ENCODE measurements around the gene DNAJC27. TPM values are rescaled to one million over a fixed set of nuclear protein-coding genes. Genes with fewer than 3 reads are reported as not detected.

DNAJC27 gene
- total RNA-seq, 1 donor from 2014 or later: 6.9 TPM

GRCh38 chr2:24957221-24957620 is 14.5 kb downstream of the DNAJC27 start:
- H3K27ac Mint-ChIP-seq: no peak overlapping the region

GRCh38 chr2:24955921-24956320 is 15.8 kb downstream of the DNAJC27 start:
- intact Hi-C loops (cut with micrococcal nuclease): no loop called here
- Mint-ChIP-seq H3K27me3 (no peaks in the 10 kb centered on the region), H3K4me1 (peaks cover 7% of the 10 kb centered on the region), H3K4me3 (no peak overlapping the region), H3K36me3 (ENCODE audit: low read depth) (peaks cover 73% of the 10 kb centered on the region), H3K9me3 (peaks cover 8% of the 10 kb centered on the region), H3K27ac (no peak overlapping the region)
- no peak for DNase-seq

More at GRCh38 chr2:24957221-24957620, 14.5 kb downstream of the DNAJC27 start:
- Mint-ChIP-seq H3K27me3 (no peaks in the 10 kb centered on the region), H3K36me3 (ENCODE audit: low read depth) (peaks cover 75% of the 10 kb centered on the region), H3K4me1 (peaks cover 7% of the 10 kb centered on the region), H3K9me3 (peaks cover 8% of the 10 kb centered on the region), H3K4me3 (no peak overlapping the region)
- no peak for DNase-seq
- intact Hi-C loops (cut with micrococcal nuclease): no loop called here

GRCh38 chr2:24955232-24955631 is 16.5 kb downstream of the DNAJC27 start:
- intact Hi-C loops (cut with micrococcal nuclease): no loop called here
- H3K27me3 Mint-ChIP-seq: no peaks in the 10 kb centered on the region
- H3K9me3 Mint-ChIP-seq: peaks cover 8% of the 10 kb centered on the region
- H3K36me3 Mint-ChIP-seq (ENCODE audit: low read depth): peaks cover 69% of the 10 kb centered on the region
- H3K4me1 Mint-ChIP-seq: peaks cover 7% of the 10 kb centered on the region
- no peak overlapping the region for H3K27ac Mint-ChIP-seq
- no peak overlapping the region for H3K4me3 Mint-ChIP-seq
- no peak for DNase-seq

- H3K4me1 Mint-ChIP-seq: no peaks in the 10 kb centered on the region
- H3K9me3 Mint-ChIP-seq: peaks cover 3% of the 10 kb centered on the region
- H3K27me3 Mint-ChIP-seq: no peaks in the 10 kb centered on the region
- intact Hi-C loops (cut with micrococcal nuclease): no loop called here
- H3K36me3 Mint-ChIP-seq (ENCODE audit: low read depth): peaks cover 44% of the 10 kb centered on the region
- no peak overlapping the region for H3K27ac Mint-ChIP-seq
- no peak overlapping the region for H3K4me3 Mint-ChIP-seq
- DNase-seq: no peak
These were observed 21.7 kb downstream of the DNAJC27 start for GRCh38 chr2:24950102-24950501.

GRCh38 chr2:24948506-24948905 is 23.2 kb downstream of the DNAJC27 start:
- no peak for DNase-seq
- Mint-ChIP-seq H3K9me3 (no peaks in the 10 kb centered on the region), H3K27ac (no peak overlapping the region), H3K27me3 (no peaks in the 10 kb centered on the region), H3K36me3 (ENCODE audit: low read depth) (peaks cover 30% of the 10 kb centered on the region), H3K4me1 (no peaks in the 10 kb centered on the region), H3K4me3 (no peak overlapping the region)
- intact Hi-C loops (cut with micrococcal nuclease): no loop called here

GRCh38 chr2:24947561-24948157 is 24.1 kb downstream of the DNAJC27 start:
- intact Hi-C loops (cut with micrococcal nuclease): no loop called here
- H3K27ac Mint-ChIP-seq: no peak overlapping the region
- DNase-seq: no peak
- H3K36me3 Mint-ChIP-seq (ENCODE audit: low read depth): peaks cover 31% of the 10 kb centered on the region
- H3K4me3 Mint-ChIP-seq: no peak overlapping the region
- H3K27me3 Mint-ChIP-seq: no peaks in the 10 kb centered on the region
- no peaks in the 10 kb centered on the region for H3K4me1 Mint-ChIP-seq
- no peaks in the 10 kb centered on the region for H3K9me3 Mint-ChIP-seq

GRCh38 chr2:24945907-24946306 is 25.8 kb downstream of the DNAJC27 start:
- no peak overlapping the region for H3K4me3 Mint-ChIP-seq
- H3K9me3 Mint-ChIP-seq: no peaks in the 10 kb centered on the region
- peaks cover 22% of the 10 kb centered on the region for H3K36me3 Mint-ChIP-seq (ENCODE audit: low read depth)
- H3K4me1 Mint-ChIP-seq: no peaks in the 10 kb centered on the region
- intact Hi-C loops (cut with micrococcal nuclease): no loop called here
- no peaks in the 10 kb centered on the region for H3K27me3 Mint-ChIP-seq
- DNase-seq: no peak
- no peak overlapping the region for H3K27ac Mint-ChIP-seq

- intact Hi-C loops (cut with micrococcal nuclease): no loop called here
- Mint-ChIP-seq H3K4me1 (no peaks in the 10 kb centered on the region), H3K36me3 (ENCODE audit: low read depth) (peaks cover 18% of the 10 kb centered on the region), H3K27me3 (peaks cover 3% of the 10 kb centered on the region), H3K4me3 (no peak overlapping the region), H3K27ac (no peak overlapping the region), H3K9me3 (no peaks in the 10 kb centered on the region)
- no peak for DNase-seq
These were observed 28.2 kb downstream of the DNAJC27 start for GRCh38 chr2:24943427-24944053.

- Mint-ChIP-seq H3K27ac (no peak overlapping the region), H3K9me3 (no peaks in the 10 kb centered on the region), H3K27me3 (peaks cover 3% of the 10 kb centered on the region), H3K4me1 (no peaks in the 10 kb centered on the region), H3K4me3 (no peak overlapping the region), H3K36me3 (ENCODE audit: low read depth) (peaks cover 1% of the 10 kb centered on the region)
- intact Hi-C loops (cut with micrococcal nuclease): no loop called here
- DNase-seq: no peak
These were observed 32.4 kb downstream of the DNAJC27 start for GRCh38 chr2:24939353-24939752.

- H3K27me3 Mint-ChIP-seq: peaks cover 8% of the 10 kb centered on the region
- no peak for DNase-seq
- no peaks in the 10 kb centered on the region for H3K4me1 Mint-ChIP-seq
- intact Hi-C loops (cut with micrococcal nuclease): no loop called here
- no peak overlapping the region for H3K4me3 Mint-ChIP-seq
- H3K36me3 Mint-ChIP-seq (ENCODE audit: low read depth): no peaks in the 10 kb centered on the region
- H3K9me3 Mint-ChIP-seq: no peaks in the 10 kb centered on the region
- no peak overlapping the region for H3K27ac Mint-ChIP-seq
These were observed 34.5 kb downstream of the DNAJC27 start for GRCh38 chr2:24937236-24937635.

GRCh38 chr2:24935145-24935544 is 36.6 kb downstream of the DNAJC27 start:
- H3K36me3 Mint-ChIP-seq (ENCODE audit: low read depth): no peaks in the 10 kb centered on the region
- no peak overlapping the region for H3K4me3 Mint-ChIP-seq
- H3K9me3 Mint-ChIP-seq: no peaks in the 10 kb centered on the region
- DNase-seq: no peak
- peaks cover 5% of the 10 kb centered on the region for H3K4me1 Mint-ChIP-seq
- peaks cover 12% of the 10 kb centered on the region for H3K27me3 Mint-ChIP-seq
- intact Hi-C loops (cut with micrococcal nuclease): no loop called here
- H3K27ac Mint-ChIP-seq: no peak overlapping the region

- peaks cover 5% of the 10 kb centered on the region for H3K4me1 Mint-ChIP-seq
- H3K27me3 Mint-ChIP-seq: peaks cover 10% of the 10 kb centered on the region
- intact Hi-C loops (cut with micrococcal nuclease): no loop called here
- H3K36me3 Mint-ChIP-seq (ENCODE audit: low read depth): no peaks in the 10 kb centered on the region
- no peak for DNase-seq
- H3K9me3 Mint-ChIP-seq: no peaks in the 10 kb centered on the region
- no peak overlapping the region for H3K4me3 Mint-ChIP-seq
- no peak overlapping the region for H3K27ac Mint-ChIP-seq
These were observed 39.0 kb downstream of the DNAJC27 start for GRCh38 chr2:24932715-24933114.

GRCh38 chr2:24930768-24931167 is 41.0 kb downstream of the DNAJC27 start:
- Mint-ChIP-seq H3K36me3 (ENCODE audit: low read depth) (no peaks in the 10 kb centered on the region), H3K27me3 (peaks cover 10% of the 10 kb centered on the region), H3K4me3 (no peak overlapping the region), H3K27ac (no peak overlapping the region), H3K4me1 (peaks cover 5% of the 10 kb centered on the region), H3K9me3 (no peaks in the 10 kb centered on the region)
- intact Hi-C loops (cut with micrococcal nuclease): no loop called here
- no peak for DNase-seq

- H3K27me3 Mint-ChIP-seq: peaks cover 10% of the 10 kb centered on the region
- no peaks in the 10 kb centered on the region for H3K36me3 Mint-ChIP-seq (ENCODE audit: low read depth)
- H3K27ac Mint-ChIP-seq: no peak overlapping the region
- peaks cover 5% of the 10 kb centered on the region for H3K4me1 Mint-ChIP-seq
- intact Hi-C loops (cut with micrococcal nuclease): no loop called here
- no peaks in the 10 kb centered on the region for H3K9me3 Mint-ChIP-seq
- DNase-seq: no peak
- H3K4me3 Mint-ChIP-seq: no peak overlapping the region
These were observed 42.5 kb downstream of the DNAJC27 start for GRCh38 chr2:24929230-24929629.

- Mint-ChIP-seq H3K27ac (no peak overlapping the region), H3K4me3 (no peak overlapping the region), H3K27me3 (peaks cover 12% of the 10 kb centered on the region), H3K36me3 (ENCODE audit: low read depth) (no peaks in the 10 kb centered on the region), H3K9me3 (no peaks in the 10 kb centered on the region), H3K4me1 (peaks cover 5% of the 10 kb centered on the region)
- no peak for DNase-seq
- intact Hi-C loops (cut with micrococcal nuclease): no loop called here
These were observed 43.7 kb downstream of the DNAJC27 start for GRCh38 chr2:24928036-24928435.

All from activated CD4-positive, alpha-beta T cell treated with anti-CD3 and anti-CD28 coated beads, Interleukin-2, amount 10 ng/mL, durations not matched to agents 24 days and 14 days (primary cell).